GM12865 (cell line): ENCODE results near the gene DNAH6.

Experiments
- DNase-seq: peaks from one replicate; pipeline ENCODE4 v3.0.0; 2010; ENCODE audit warnings: low read depth
- H3K4me3 ChIP-seq: 2 replicates; pipeline ENCODE4 v1.5.1; 2011; ENCODE audit warnings: mild to moderate bottlenecking, low read depth, low read length, control low read depth
- TF ChIP-seq, protein P1 (sequence below): IDR thresholded peaks from 2 replicates; pipeline ENCODE4 v1.5.1; 2011; ENCODE audit warnings: low read length, control low read depth, low read depth, inconsistent platforms; ENCODE audit not compliant: insufficient read depth; ENCODE audit errors: missing control alignments

The DNAH6 gene

GRCh38 chr2:84652431-84652830 lies 136.1 kb downstream of the DNAH6 start:
- H3K4me3 ChIP-seq, result no peak overlapping the region
- no peak for DNase-seq
- TF ChIP-seq, protein P1, sequence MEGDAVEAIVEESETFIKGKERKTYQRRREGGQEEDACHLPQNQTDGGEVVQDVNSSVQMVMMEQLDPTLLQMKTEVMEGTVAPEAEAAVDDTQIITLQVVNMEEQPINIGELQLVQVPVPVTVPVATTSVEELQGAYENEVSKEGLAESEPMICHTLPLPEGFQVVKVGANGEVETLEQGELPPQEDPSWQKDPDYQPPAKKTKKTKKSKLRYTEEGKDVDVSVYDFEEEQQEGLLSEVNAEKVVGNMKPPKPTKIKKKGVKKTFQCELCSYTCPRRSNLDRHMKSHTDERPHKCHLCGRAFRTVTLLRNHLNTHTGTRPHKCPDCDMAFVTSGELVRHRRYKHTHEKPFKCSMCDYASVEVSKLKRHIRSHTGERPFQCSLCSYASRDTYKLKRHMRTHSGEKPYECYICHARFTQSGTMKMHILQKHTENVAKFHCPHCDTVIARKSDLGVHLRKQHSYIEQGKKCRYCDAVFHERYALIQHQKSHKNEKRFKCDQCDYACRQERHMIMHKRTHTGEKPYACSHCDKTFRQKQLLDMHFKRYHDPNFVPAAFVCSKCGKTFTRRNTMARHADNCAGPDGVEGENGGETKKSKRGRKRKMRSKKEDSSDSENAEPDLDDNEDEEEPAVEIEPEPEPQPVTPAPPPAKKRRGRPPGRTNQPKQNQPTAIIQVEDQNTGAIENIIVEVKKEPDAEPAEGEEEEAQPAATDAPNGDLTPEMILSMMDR, result no peak

DNA sequence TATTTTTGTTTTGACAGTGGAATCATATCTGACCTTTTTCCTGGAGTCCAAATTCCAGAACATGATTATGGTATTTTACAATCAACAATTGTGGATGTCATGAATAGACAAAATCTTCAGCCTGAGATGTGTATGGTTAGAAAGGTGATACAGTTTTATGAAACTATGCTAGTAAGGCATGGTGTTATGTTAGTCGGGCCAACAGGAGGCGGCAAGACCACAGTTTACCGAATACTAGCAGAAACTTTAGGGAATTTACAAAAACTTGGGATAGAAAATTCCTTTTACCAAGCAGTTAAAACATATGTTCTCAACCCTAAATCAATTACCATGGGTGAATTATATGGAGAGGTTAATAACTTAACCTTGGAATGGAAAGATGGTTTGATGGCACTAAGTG lies 137.0 kb downstream of the DNAH6 start:
- DNase-seq, result no peak
- H3K4me3 ChIP-seq, result no peak overlapping the region
- TF ChIP-seq, protein P1, result no peak

- H3K4me3 ChIP-seq, result no peak overlapping the region
- no peak for DNase-seq
- TF ChIP-seq, protein P1, result no peak
Measured at GRCh38 chr2:84654414-84654813, 138.1 kb downstream of the DNAH6 start.

DNA sequence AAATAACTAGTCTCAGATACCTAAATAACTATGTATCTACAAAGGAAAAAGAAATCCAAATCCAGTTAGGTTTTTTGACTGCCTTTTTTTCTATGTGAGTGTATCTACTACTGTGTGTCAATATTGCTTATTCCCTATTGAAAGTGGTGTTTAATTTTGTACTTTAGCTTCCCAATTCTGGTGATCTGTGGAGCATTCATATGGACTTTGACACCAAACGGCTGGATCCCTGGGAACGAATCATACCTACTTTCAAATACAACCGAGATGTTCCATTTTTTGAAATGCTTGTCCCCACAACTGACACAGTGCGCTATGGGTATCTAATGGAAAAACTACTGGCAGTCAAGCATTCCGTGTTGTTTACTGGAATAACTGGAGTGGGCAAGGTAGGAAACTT lies 152.8 kb downstream of the DNAH6 start:
- TF ChIP-seq, protein P1, result no peak
- no peak for DNase-seq

GRCh38 chr2:84674099-84674498 lies 157.8 kb downstream of the DNAH6 start:
- no peak for DNase-seq
- no peak overlapping the region for H3K4me3 ChIP-seq
- TF ChIP-seq, protein P1, result no peak

More for the DNA sequence above, 152.8 kb downstream of the DNAH6 start:
- H3K4me3 ChIP-seq, result no peak overlapping the region

- no peak overlapping the region for H3K4me3 ChIP-seq
- no peak for DNase-seq
- TF ChIP-seq, protein P1, result no peak
Measured at GRCh38 chr2:84674586-84674985, 158.3 kb downstream of the DNAH6 start.

- TF ChIP-seq, protein P1, result no peak
- no peak for DNase-seq
- H3K4me3 ChIP-seq, result no peak overlapping the region
Measured at GRCh38 chr2:84676295-84676694, 160.0 kb downstream of the DNAH6 start.
